Measurements from ENCODE around the gene DDN.

Gene DDN

DNA sequence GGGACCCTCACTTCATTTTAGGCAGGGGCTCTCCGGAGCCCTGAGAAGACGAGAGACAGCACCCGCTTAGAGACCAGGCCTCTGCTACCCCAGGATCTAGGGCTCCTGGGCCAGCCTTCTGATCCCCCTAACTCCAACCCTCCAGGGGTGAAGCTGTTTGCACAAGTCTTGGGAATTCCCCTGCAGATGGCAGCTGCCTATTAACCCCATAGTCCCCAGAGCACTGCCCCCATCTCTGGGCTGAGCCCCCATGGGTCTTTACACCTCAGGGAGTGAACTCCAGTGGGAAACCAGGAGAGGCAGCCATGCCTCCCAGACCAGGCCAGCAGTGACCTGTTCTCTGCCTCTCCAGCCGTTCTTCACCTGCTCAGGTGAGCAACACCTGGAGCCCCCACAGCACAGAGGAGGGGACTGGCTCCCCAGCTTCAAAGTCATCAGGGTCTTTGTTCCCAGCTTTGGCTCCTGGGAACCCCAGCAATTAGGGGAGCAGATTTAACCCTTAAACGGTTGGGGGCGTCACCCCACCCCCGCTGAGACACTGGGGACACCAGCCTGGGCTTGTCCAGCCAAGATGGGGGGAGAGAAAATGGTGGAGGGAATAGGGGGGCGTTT is 29.9 kb downstream of the DDN start:
- peaks cover 39% of the 10 kb centered on the region for H3K27me3 ChIP-seq (ENCODE audit: insufficient read depth, insufficient read length)
- peak overlapping the region; percentile 95 for H3K9ac ChIP-seq (ENCODE audit: insufficient read length, low read depth)
- H3K4me3 ChIP-seq (ENCODE audit: insufficient read length, low read depth), result peak overlapping the region; percentile 72

DNA sequence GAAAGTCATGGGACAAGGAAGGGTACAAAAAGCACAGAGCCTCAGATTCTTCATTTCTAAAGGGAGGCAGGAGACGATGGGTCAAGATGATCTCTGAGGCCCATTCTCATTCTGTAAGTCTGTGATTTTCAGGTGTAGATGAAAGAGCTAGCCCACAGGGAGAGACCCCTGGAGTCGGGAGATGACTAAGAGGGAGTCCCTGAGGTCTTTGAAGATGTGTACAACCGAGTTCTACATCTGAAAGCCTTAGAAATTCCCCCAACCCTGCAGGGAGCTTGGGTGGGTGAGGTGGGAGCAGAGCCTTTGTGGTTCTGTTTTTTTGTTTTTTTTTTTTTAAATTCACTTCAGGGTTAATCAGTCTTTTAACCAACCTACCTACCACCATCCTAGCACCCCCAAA is 30.7 kb downstream of the DDN start:
- Histone ChIP-seq H3K4me1 (ENCODE audit: insufficient read depth, insufficient read length) (peaks cover 37% of the 10 kb centered on the region), H3K27me3 (ENCODE audit: insufficient read depth, insufficient read length) (peaks cover 36% of the 10 kb centered on the region)
- no peak for TF ChIP-seq ZNF274 (IDR thresholded peaks at IDR 0.05; ENCODE audit: low read depth, low read length)
- no peak for TF ChIP-seq SUZ12 (IDR thresholded peaks at IDR 0.05; ENCODE audit: extremely low read depth, insufficient read depth, insufficient read length)
- no peak for TF ChIP-seq YY1 (IDR thresholded peaks at IDR 0.05; ENCODE audit: insufficient read depth, insufficient read length)

More for the DNA sequence above, 29.9 kb downstream of the DDN start:
- peaks cover 20% of the 10 kb centered on the region for H3K36me3 ChIP-seq (ENCODE audit: insufficient read depth, insufficient read length, low read length)
- DNase-seq (ENCODE audit: low read depth, low spot score), result no peak
- no peaks in the 10 kb centered on the region for H3K9me3 ChIP-seq (ENCODE audit: insufficient read depth, low read length)
- H3K4me1 ChIP-seq (ENCODE audit: insufficient read depth, insufficient read length), result peaks cover 37% of the 10 kb centered on the region
- TF ChIP-seq ZNF274 (IDR thresholded peaks at IDR 0.05; ENCODE audit: low read depth, low read length) (no peak), YY1 (IDR thresholded peaks at IDR 0.05; ENCODE audit: insufficient read depth, insufficient read length) (no peak), SUZ12 (IDR thresholded peaks at IDR 0.05; ENCODE audit: extremely low read depth, insufficient read depth, insufficient read length) (no peak)

DNA sequence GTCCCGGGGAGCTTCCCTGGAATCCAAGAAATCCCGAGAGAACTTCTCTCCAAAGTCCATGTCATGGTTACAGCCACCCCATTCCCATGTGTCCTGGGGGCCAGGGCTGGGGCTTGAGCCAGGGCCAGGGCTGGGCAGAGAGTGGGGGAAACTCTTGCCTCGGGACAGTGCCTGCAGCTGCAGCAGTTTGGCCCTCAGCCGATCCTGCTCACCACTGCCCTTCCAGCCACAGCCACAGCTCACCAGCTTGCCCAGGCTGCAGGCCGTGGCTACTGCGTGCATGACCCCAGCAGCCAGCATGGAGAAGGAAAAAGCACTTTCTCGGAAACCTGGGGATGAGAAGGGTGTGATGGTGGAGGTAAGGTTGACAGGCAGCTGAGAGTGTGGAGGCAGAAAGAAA is 31.2 kb downstream of the DDN start:
- Histone ChIP-seq H3K4me3 (ENCODE audit: insufficient read length, low read depth) (peak overlapping the region; percentile 4), H3K9ac (ENCODE audit: insufficient read length, low read depth) (peak overlapping the region; percentile 82), H3K36me3 (ENCODE audit: insufficient read depth, insufficient read length, low read length) (peaks cover 21% of the 10 kb centered on the region), H3K4me1 (ENCODE audit: insufficient read depth, insufficient read length) (peaks cover 37% of the 10 kb centered on the region), H3K9me3 (ENCODE audit: insufficient read depth, low read length) (no peaks in the 10 kb centered on the region), H3K27me3 (ENCODE audit: insufficient read depth, insufficient read length) (peaks cover 31% of the 10 kb centered on the region)
- TF ChIP-seq YY1 (IDR thresholded peaks at IDR 0.05; ENCODE audit: insufficient read depth, insufficient read length) (no peak), ZNF274 (IDR thresholded peaks at IDR 0.05; ENCODE audit: low read depth, low read length) (no peak), SUZ12 (IDR thresholded peaks at IDR 0.05; ENCODE audit: extremely low read depth, insufficient read depth, insufficient read length) (no peak)
- DNase-seq (ENCODE audit: low read depth, low spot score), result no peak

More for the DNA sequence above, 30.7 kb downstream of the DDN start:
- H3K9ac ChIP-seq (ENCODE audit: insufficient read length, low read depth), result no peak overlapping the region
- H3K4me3 ChIP-seq (ENCODE audit: insufficient read length, low read depth), result no peak overlapping the region
- peaks cover 21% of the 10 kb centered on the region for H3K36me3 ChIP-seq (ENCODE audit: insufficient read depth, insufficient read length, low read length)
- no peaks in the 10 kb centered on the region for H3K9me3 ChIP-seq (ENCODE audit: insufficient read depth, low read length)
- DNase-seq (ENCODE audit: low read depth, low spot score), result no peak

DNA sequence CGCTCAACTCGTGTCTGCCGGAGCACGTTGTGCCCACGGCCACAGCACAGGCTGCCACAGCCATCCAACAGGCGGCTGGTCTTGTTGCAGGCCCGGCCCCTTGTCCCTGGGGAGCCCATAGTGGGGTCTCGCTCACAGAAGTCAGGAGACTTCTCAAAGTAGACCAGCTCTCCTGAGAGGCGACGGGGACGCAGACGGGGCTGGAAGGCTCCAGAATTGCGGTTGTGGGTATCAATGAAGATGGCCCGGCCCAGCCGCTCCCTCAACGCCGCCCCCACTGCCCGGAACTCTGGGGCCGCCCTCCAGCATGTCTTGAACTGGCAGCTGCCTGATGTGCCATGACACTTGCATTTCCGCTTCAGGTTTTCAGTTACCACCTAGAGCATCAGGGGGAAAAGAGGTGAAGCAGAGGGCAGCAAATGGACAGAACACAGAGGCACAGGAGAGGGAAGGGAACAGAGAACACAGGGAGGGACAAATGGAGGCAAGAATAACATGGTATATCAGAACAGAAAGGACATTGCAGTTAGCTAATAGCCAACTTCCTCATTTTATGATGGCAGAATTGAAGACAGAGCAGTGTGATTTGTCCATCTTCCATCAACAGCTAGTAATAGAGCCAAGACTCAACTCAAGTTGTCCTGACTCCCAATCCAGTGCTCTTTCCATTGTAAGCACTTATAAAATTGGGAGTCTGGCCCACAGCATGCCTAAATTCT is 32.8 kb downstream of the DDN start:
- peaks cover 33% of the 10 kb centered on the region for H3K4me1 ChIP-seq (ENCODE audit: insufficient read depth, insufficient read length)
- H3K27me3 ChIP-seq (ENCODE audit: insufficient read depth, insufficient read length), result peaks cover 15% of the 10 kb centered on the region

DNA sequence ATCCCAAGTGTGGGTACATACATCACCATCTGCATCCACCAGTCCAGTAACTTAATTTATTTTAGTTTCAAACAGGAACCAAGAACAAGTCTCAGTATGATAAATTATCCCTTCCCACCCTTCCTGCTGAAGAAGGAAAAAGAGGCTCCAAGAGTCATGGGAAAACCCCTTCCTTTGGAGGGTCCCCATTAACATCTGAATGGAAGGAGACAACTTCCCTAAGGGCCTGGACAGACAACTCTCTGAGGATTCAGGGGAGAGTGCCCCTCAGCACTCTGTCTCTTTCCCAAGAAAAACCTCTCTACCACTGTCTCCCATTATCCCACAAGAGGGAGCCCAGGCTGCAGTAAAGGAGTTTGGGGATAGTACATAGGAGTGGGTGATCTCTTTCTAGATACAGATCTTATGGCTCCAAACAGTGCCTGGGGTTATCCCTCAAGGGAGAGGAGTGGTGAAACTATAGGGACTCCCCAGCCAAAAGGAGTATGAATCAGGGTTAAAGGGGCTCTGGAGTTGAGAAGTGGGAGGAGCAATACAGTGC is 33.8 kb downstream of the DDN start:
- Histone ChIP-seq H3K27me3 (ENCODE audit: insufficient read depth, insufficient read length) (peaks cover 5% of the 10 kb centered on the region), H3K4me3 (ENCODE audit: insufficient read length, low read depth) (no peak overlapping the region), H3K9me3 (ENCODE audit: insufficient read depth, low read length) (no peaks in the 10 kb centered on the region), H3K9ac (ENCODE audit: insufficient read length, low read depth) (peak overlapping the region; percentile 22), H3K36me3 (ENCODE audit: insufficient read depth, insufficient read length, low read length) (peaks cover 25% of the 10 kb centered on the region), H3K4me1 (ENCODE audit: insufficient read depth, insufficient read length) (peaks cover 38% of the 10 kb centered on the region)
- DNase-seq (ENCODE audit: low read depth, low spot score), result peak; percentile 89
- TF ChIP-seq SUZ12 (IDR thresholded peaks at IDR 0.05; ENCODE audit: extremely low read depth, insufficient read depth, insufficient read length), result no peak
- no peak for TF ChIP-seq ZNF274 (IDR thresholded peaks at IDR 0.05; ENCODE audit: low read depth, low read length)
- no peak for TF ChIP-seq YY1 (IDR thresholded peaks at IDR 0.05; ENCODE audit: insufficient read depth, insufficient read length)

More for the DNA sequence above, 32.8 kb downstream of the DDN start:
- TF ChIP-seq YY1 (IDR thresholded peaks at IDR 0.05; ENCODE audit: insufficient read depth, insufficient read length) (no peak), SUZ12 (IDR thresholded peaks at IDR 0.05; ENCODE audit: extremely low read depth, insufficient read depth, insufficient read length) (no peak), ZNF274 (IDR thresholded peaks at IDR 0.05; ENCODE audit: low read depth, low read length) (no peak)
- Histone ChIP-seq H3K4me3 (ENCODE audit: insufficient read length, low read depth) (no peak overlapping the region), H3K9me3 (ENCODE audit: insufficient read depth, low read length) (no peaks in the 10 kb centered on the region), H3K36me3 (ENCODE audit: insufficient read depth, insufficient read length, low read length) (peaks cover 25% of the 10 kb centered on the region), H3K9ac (ENCODE audit: insufficient read length, low read depth) (no peak overlapping the region)
- no peak for DNase-seq (ENCODE audit: low read depth, low spot score)

DNA sequence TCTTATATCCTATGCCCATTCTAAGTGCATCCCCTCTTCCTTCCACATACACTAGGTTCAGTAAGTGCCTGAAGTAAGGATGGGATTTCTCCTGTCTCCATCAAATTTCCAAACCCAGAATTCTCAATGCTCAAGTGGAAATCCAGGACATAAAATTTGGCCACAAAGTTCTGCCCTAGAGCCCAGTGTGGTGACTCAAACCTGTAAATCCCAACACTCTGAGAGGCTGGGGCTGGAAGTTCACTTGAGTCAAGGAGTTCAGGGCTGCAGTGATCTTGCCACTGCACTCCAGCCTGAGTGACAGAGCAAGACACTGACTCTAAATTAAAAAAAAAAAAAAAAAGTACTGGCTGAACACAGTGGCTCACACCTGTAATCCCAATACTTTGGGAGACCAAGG is 37.4 kb downstream of the DDN start:
- Histone ChIP-seq H3K36me3 (ENCODE audit: insufficient read depth, insufficient read length, low read length) (peaks cover 19% of the 10 kb centered on the region), H3K9me3 (ENCODE audit: insufficient read depth, low read length) (no peaks in the 10 kb centered on the region), H3K4me1 (ENCODE audit: insufficient read depth, insufficient read length) (peaks cover 21% of the 10 kb centered on the region), H3K9ac (ENCODE audit: insufficient read length, low read depth) (no peak overlapping the region), H3K27me3 (ENCODE audit: insufficient read depth, insufficient read length) (no peaks in the 10 kb centered on the region), H3K4me3 (ENCODE audit: insufficient read length, low read depth) (no peak overlapping the region)
- no peak for DNase-seq (ENCODE audit: low read depth, low spot score)
- TF ChIP-seq YY1 (IDR thresholded peaks at IDR 0.05; ENCODE audit: insufficient read depth, insufficient read length) (no peak), SUZ12 (IDR thresholded peaks at IDR 0.05; ENCODE audit: extremely low read depth, insufficient read depth, insufficient read length) (no peak), ZNF274 (IDR thresholded peaks at IDR 0.05; ENCODE audit: low read depth, low read length) (no peak)

DNA sequence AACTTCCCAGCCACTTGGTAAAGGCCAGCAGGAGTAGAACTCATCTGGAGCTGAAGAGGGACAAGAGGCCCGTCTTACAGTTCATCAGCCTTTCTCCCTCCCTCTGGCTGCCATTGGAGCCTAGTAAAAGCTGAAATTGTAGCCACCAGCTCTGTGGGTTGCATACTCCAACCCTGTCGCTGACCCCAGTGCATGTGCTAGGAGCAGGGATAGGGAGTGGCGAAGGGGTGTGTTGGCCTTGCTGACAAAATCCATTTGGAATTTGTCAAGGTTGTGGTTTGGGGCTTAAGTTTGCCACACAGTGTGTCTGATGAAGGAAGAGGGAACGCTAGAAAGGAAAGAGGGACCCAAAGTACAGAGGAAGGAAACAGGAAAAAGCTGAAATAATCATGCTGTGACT is 37.8 kb downstream of the DDN start:
- DNase-seq (ENCODE audit: low read depth, low spot score), result no peak
- H3K9me3 ChIP-seq (ENCODE audit: insufficient read depth, low read length), result no peaks in the 10 kb centered on the region
- H3K4me3 ChIP-seq (ENCODE audit: insufficient read length, low read depth), result no peak overlapping the region
- no peak overlapping the region for H3K9ac ChIP-seq (ENCODE audit: insufficient read length, low read depth)
- no peak for TF ChIP-seq YY1 (IDR thresholded peaks at IDR 0.05; ENCODE audit: insufficient read depth, insufficient read length)
- no peak for TF ChIP-seq ZNF274 (IDR thresholded peaks at IDR 0.05; ENCODE audit: low read depth, low read length)
- TF ChIP-seq SUZ12 (IDR thresholded peaks at IDR 0.05; ENCODE audit: extremely low read depth, insufficient read depth, insufficient read length), result no peak
- peaks cover 16% of the 10 kb centered on the region for H3K4me1 ChIP-seq (ENCODE audit: insufficient read depth, insufficient read length)
- H3K27me3 ChIP-seq (ENCODE audit: insufficient read depth, insufficient read length), result no peaks in the 10 kb centered on the region
- H3K36me3 ChIP-seq (ENCODE audit: insufficient read depth, insufficient read length, low read length), result peaks cover 15% of the 10 kb centered on the region

Data from NT2/D1 (cell line).